ENCODE data around the gene PLEKHA6.

The PLEKHA6 gene

DNA sequence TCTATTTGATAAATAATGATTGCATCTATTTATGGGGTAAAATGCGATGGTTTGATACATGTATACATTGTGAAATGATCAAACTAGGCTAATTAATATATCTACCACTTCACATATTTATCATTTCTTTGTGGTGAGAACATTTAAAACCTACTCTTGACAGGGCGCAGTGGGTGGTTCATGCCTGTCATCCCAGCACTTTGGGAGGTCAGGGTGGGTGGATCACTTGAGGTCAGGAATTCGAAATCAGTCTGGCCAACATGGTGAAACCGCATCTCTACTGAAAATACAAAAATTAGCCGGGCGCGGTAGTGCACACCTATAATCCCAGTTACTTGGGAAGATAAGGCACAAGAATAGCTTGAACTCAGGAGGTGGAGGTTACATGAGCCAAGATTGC, 25.3 kb downstream of the PLEKHA6 start:
- no peaks in the 10 kb centered on the region for H3K79me2 ChIP-seq (ENCODE audit: control insufficient read depth, low read length)
- no peak overlapping the region for H3K4me2 ChIP-seq (ENCODE audit: low read length)
- no peaks in the 10 kb centered on the region for H3F3A ChIP-seq (ENCODE audit: control insufficient read depth, insufficient read depth)
- H3K27ac ChIP-seq (ENCODE audit: low read depth, low read length) = no peak overlapping the region
- no peaks in the 10 kb centered on the region for H4K20me1 ChIP-seq (ENCODE audit: control insufficient read depth, insufficient read depth, low read depth, low read length)
- no peaks in the 10 kb centered on the region for H3K9me2 ChIP-seq (replicated peaks; ENCODE audit: control insufficient read depth, low read length)
- no peak for TF ChIP-seq EZH2phosphoT487 (IDR thresholded peaks at IDR 0.05; ENCODE audit: borderline replicate concordance, low read length)
- TF ChIP-seq, protein P1, sequence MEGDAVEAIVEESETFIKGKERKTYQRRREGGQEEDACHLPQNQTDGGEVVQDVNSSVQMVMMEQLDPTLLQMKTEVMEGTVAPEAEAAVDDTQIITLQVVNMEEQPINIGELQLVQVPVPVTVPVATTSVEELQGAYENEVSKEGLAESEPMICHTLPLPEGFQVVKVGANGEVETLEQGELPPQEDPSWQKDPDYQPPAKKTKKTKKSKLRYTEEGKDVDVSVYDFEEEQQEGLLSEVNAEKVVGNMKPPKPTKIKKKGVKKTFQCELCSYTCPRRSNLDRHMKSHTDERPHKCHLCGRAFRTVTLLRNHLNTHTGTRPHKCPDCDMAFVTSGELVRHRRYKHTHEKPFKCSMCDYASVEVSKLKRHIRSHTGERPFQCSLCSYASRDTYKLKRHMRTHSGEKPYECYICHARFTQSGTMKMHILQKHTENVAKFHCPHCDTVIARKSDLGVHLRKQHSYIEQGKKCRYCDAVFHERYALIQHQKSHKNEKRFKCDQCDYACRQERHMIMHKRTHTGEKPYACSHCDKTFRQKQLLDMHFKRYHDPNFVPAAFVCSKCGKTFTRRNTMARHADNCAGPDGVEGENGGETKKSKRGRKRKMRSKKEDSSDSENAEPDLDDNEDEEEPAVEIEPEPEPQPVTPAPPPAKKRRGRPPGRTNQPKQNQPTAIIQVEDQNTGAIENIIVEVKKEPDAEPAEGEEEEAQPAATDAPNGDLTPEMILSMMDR (IDR thresholded peaks at IDR 0.05; ENCODE audit: low read depth, low read length, poor library complexity, severe bottlenecking) = no peak
- H3K9me3 ChIP-seq (ENCODE audit: control insufficient read depth, insufficient read depth, low read length) = no peaks in the 10 kb centered on the region
- H3K36me3 ChIP-seq (ENCODE audit: control insufficient read depth, low read length) = no peaks in the 10 kb centered on the region
- H3K4me3 ChIP-seq (ENCODE audit: low read length) = no peak overlapping the region
- H3K4me1 ChIP-seq (ENCODE audit: control insufficient read depth, low read length) = no peaks in the 10 kb centered on the region
- peaks cover 29% of the 10 kb centered on the region for H3K27me3 ChIP-seq (ENCODE audit: control insufficient read depth, low read length)

DNA sequence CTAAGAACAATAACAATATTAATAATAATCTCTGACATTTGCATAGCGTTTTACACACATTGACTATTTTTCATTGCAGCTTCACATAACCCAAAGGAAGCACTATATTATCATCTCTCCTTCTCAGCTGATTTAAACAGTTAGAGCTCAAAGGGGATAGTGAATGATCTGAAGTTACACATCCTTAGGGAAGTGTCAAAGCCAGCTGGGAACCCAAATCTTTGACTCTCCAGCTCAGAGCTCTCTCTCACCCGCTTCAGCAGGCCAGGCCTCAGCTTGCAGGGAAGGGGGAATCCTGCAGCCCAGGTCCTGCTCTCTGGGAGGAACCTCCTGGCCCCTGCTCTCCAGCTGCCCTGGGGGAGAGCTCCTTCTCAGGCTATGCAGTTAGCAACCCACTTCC, 26.3 kb downstream of the PLEKHA6 start:
- H3K9me2 ChIP-seq (replicated peaks; ENCODE audit: control insufficient read depth, low read length) = no peaks in the 10 kb centered on the region
- H4K20me1 ChIP-seq (ENCODE audit: control insufficient read depth, insufficient read depth, low read depth, low read length) = no peaks in the 10 kb centered on the region
- no peaks in the 10 kb centered on the region for H3K4me1 ChIP-seq (ENCODE audit: control insufficient read depth, low read length)
- no peaks in the 10 kb centered on the region for H3K79me2 ChIP-seq (ENCODE audit: control insufficient read depth, low read length)
- H3K27ac ChIP-seq (ENCODE audit: low read depth, low read length) = no peak overlapping the region
- no peak overlapping the region for H3K4me3 ChIP-seq (ENCODE audit: low read length)
- TF ChIP-seq, protein P1 (IDR thresholded peaks at IDR 0.05; ENCODE audit: low read depth, low read length, poor library complexity, severe bottlenecking) = no peak
- no peak for TF ChIP-seq EZH2phosphoT487 (IDR thresholded peaks at IDR 0.05; ENCODE audit: borderline replicate concordance, low read length)
- H3K4me2 ChIP-seq (ENCODE audit: low read length) = no peak overlapping the region
- H3K27me3 ChIP-seq (ENCODE audit: control insufficient read depth, low read length) = peaks cover 33% of the 10 kb centered on the region
- H3F3A ChIP-seq (ENCODE audit: control insufficient read depth, insufficient read depth) = no peaks in the 10 kb centered on the region
- H3K9me3 ChIP-seq (ENCODE audit: control insufficient read depth, insufficient read depth, low read length) = no peaks in the 10 kb centered on the region
- no peaks in the 10 kb centered on the region for H3K36me3 ChIP-seq (ENCODE audit: control insufficient read depth, low read length)

DNA sequence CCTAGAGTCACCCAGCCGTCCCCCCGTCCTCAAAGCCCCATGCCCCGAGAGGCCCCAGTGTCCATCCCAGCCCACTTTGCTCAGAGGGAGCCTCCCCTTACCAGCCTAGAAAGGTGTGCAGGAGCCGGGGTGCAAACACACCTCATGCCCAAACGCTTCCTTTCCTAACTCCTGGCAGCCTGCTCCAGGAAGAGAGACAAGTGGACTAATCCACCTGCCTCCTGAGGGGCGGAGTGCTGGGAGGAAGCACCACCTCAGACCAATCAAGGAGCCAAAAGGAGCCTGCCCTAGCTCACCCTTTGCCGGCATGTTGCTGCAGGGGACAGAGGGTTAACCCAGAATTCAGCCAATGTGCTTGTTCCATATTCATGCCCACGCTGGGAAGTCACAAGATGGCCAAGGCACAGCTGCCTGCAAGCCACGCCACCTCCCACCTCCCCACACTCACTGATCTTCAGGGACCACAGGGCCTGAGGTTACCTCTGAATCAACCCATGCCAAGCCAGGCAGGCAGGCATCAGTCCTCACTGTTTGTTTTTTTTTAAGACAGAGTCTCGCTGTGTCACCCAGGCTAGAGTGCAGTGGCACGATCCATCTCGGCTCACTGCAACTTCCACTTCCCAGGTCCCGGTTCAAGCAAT, 27.8 kb downstream of the PLEKHA6 start:
- no peaks in the 10 kb centered on the region for H4K20me1 ChIP-seq (ENCODE audit: control insufficient read depth, insufficient read depth, low read depth, low read length)
- H3K4me2 ChIP-seq (ENCODE audit: low read length) = no peak overlapping the region
- no peak overlapping the region for H3K27ac ChIP-seq (ENCODE audit: low read depth, low read length)
- no peaks in the 10 kb centered on the region for H3K9me3 ChIP-seq (ENCODE audit: control insufficient read depth, insufficient read depth, low read length)
- H3K27me3 ChIP-seq (ENCODE audit: control insufficient read depth, low read length) = peaks cover 22% of the 10 kb centered on the region
- H3K36me3 ChIP-seq (ENCODE audit: control insufficient read depth, low read length) = no peaks in the 10 kb centered on the region
- no peaks in the 10 kb centered on the region for H3F3A ChIP-seq (ENCODE audit: control insufficient read depth, insufficient read depth)
- H3K4me3 ChIP-seq (ENCODE audit: low read length) = no peak overlapping the region
- H3K79me2 ChIP-seq (ENCODE audit: control insufficient read depth, low read length) = no peaks in the 10 kb centered on the region
- H3K4me1 ChIP-seq (ENCODE audit: control insufficient read depth, low read length) = no peaks in the 10 kb centered on the region
- no peaks in the 10 kb centered on the region for H3K9me2 ChIP-seq (replicated peaks; ENCODE audit: control insufficient read depth, low read length)
- TF ChIP-seq, protein P1 (IDR thresholded peaks at IDR 0.05; ENCODE audit: low read depth, low read length, poor library complexity, severe bottlenecking) = no peak
- TF ChIP-seq EZH2phosphoT487 (IDR thresholded peaks at IDR 0.05; ENCODE audit: borderline replicate concordance, low read length) = no peak

Measured in DOHH2 (cell line).